BE2C (cell line): ENCODE results near the gene CYP2W1.
"Not testable (repeated sequence)": the region's sequence is repeated elsewhere in the genome, so short reads cannot be mapped to it uniquely, and the experiment has no call there.

Source experiments
- DNase-seq: peaks from one replicate; pipeline ENCODE4 v3.0.0-alpha.2; 2020
- H3K27me3 ChIP-seq: fragments of 250-450 bp; sonication (Bioruptor Pico); 2 replicates; pipeline ENCODE4 v1.5.1; 2020; ENCODE audit warnings: mild to moderate bottlenecking
- H3K36me3 ChIP-seq: fragments of 250-450 bp; sonication (Bioruptor Pico); 2 replicates; pipeline ENCODE4 v1.5.1; 2020; ENCODE audit warnings: mild to moderate bottlenecking
- H3K4me1 ChIP-seq: fragments of 250-450 bp; sonication (Bioruptor Pico); 2 replicates; pipeline ENCODE4 v1.5.1; 2020
- H3K4me3 ChIP-seq: 2 replicates; pipeline ENCODE4 v1.5.1; 2011; ENCODE audit warnings: low read depth, low read length
- H3K9me3 ChIP-seq: fragments of 250-450 bp; sonication (Bioruptor Pico); 2 replicates; pipeline ENCODE4 v1.5.1; 2020
- CTCF ChIP-seq: IDR thresholded peaks from 2 replicates; pipeline ENCODE4 v1.5.1; 2012; ENCODE audit warnings: mild to moderate bottlenecking, low read depth, low read length

Gene CYP2W1

GRCh38 chr7:1032536-1033181 is 49.7 kb downstream of the CYP2W1 start:
- DNase-seq = no peak
- TF ChIP-seq CTCF = no peak

DNA sequence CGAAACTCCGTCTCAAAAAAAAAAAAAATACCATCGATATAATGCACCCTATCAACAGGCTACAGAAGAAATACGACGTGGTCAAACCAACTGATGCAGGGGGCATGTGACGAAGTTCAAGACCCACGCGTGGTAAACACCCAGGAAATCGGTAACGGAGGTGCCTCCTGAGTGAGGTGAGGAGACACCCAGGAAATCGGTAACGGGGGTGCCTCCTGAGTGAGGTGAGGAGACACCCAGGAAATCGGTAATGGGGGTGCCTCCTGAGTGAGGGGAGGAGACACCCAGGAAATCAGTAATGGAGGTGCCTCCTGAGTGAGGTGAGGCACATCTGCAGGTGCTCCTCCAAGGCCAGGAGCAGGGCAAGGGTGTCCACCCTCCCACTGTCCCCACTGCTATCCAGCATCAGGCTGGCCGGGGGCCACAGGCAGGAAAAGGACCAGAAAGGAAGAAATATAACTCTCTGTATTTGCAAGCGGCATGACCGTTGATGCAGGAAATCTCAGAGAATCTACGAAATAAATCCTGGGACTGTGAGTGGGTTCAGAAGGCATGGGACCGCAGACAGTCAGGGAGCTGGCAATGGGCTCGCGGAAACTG is 50.7 kb downstream of the CYP2W1 start:
- no peaks in the 10 kb centered on the region; the same call in 1 of the 2 replicates for H3K9me3 ChIP-seq
- DNase-seq = no peak
- peaks cover 4% of the 10 kb centered on the region; the same call in 1 of the 2 replicates for H3K36me3 ChIP-seq
- peaks cover 7% of the 10 kb centered on the region for H3K4me1 ChIP-seq
- H3K4me3 ChIP-seq = no peak overlapping the region
- no peak for TF ChIP-seq CTCF
- H3K27me3 ChIP-seq = no peaks in the 10 kb centered on the region

More at GRCh38 chr7:1032536-1033181, 49.7 kb downstream of the CYP2W1 start:
- Histone ChIP-seq H3K9me3 (no peaks in the 10 kb centered on the region; the same call in 1 of the 2 replicates), H3K27me3 (no peaks in the 10 kb centered on the region), H3K36me3 (peaks cover 4% of the 10 kb centered on the region; the same call in 1 of the 2 replicates), H3K4me3 (no peak overlapping the region), H3K4me1 (peaks cover 7% of the 10 kb centered on the region)

- H3K4me1 ChIP-seq = not testable (repeated sequence)
These were observed 51.8 kb downstream of the CYP2W1 start for GRCh38 chr7:1034769-1035168.

DNA sequence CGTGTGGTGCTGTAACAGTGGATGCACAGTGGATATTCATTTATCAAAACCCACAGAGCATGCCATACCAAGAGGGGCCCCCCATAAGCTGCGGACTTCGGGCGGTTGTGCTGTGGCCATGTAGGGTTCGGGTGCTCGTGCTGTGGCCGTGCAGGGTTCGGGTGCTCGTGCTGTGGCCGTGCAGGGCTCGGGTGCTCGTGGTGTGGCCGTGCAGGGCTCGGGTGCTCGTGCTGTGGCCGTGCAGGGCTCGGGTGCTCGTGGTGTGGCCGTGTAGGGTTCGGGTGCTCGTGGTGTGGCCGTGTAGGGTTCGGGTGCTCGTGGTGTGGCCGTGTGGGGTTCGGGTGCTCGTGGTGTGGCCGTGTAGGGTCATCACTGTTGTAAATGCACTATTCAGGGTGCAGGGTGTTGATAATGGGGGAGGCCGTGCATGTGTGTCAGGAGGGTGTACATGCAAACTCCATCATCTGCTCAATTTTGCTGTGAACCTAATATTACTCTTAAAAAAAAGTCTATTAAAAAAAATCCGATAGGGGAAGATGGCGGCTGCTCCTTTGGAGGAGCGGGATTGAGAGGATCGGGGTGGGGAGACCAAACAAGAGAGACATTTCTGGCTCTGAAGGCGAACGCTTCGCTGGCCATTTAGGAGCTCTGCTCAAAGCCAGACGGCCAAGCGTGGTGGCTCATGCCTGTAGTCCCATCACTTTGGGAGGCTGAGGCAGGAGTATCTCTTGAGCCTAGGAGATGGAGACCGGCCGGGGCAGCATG is 53.4 kb downstream of the CYP2W1 start:
- not testable (repeated sequence) for H3K9me3 ChIP-seq, H3K4me1 ChIP-seq, H3K36me3 ChIP-seq, DNase-seq, H3K27me3 ChIP-seq, H3K4me3 ChIP-seq

More at GRCh38 chr7:1034769-1035168, 51.8 kb downstream of the CYP2W1 start:
- H3K36me3 ChIP-seq, H3K9me3 ChIP-seq, H3K27me3 ChIP-seq, DNase-seq, H3K4me3 ChIP-seq: not testable (repeated sequence)
